Activated CD4-positive, alpha-beta T cell treated with anti-CD3 and anti-CD28 coated beads, Interleukin-2, amount 10 ng/mL, durations not matched to agents 7 days and 5 days (primary cell): ENCODE measurements around the gene ADORA2A. TPM values are rescaled to one million over a fixed set of nuclear protein-coding genes. Genes with fewer than 3 reads are reported as not detected.

ENCODE experiments used
- CTCF ChIA-PET: fragments of 350-600 bp; sonication (Branson Sonifier 250); formaldehyde crosslinking; loops from one replicate; lab custom pipeline; 2021; ENCODE audit warnings: antibody characterized with exemption; lab: Charles Lee
- POLR2A ChIA-PET: fragments of 350-600 bp; sonication (Branson Sonifier 250); formaldehyde crosslinking; loops from one replicate; lab custom pipeline; 2021; ENCODE audit warnings: antibody characterized with exemption; lab: Charles Lee
- DNase-seq: peaks from one replicate; pipeline ENCODE4 v3.0.0-alpha.2; 2020
- H3K27ac Mint-ChIP-seq: one replicate; pipeline ENCODE4 v1.8.0; 2021; ENCODE audit warnings: mild to moderate bottlenecking, moderate library complexity, mixed read lengths
- H3K27me3 Mint-ChIP-seq: one replicate; pipeline ENCODE4 v1.8.0; 2021; ENCODE audit warnings: mixed read lengths
- H3K36me3 Mint-ChIP-seq: one replicate; pipeline ENCODE4 v1.8.0; 2021; ENCODE audit warnings: low read depth, mixed read lengths
- H3K4me1 Mint-ChIP-seq: one replicate; pipeline ENCODE4 v1.8.0; 2021; ENCODE audit warnings: mixed read lengths
- H3K4me3 Mint-ChIP-seq: one replicate; pipeline ENCODE4 v1.8.0; 2021; ENCODE audit warnings: mild to moderate bottlenecking, moderate library complexity, mixed read lengths
- H3K9me3 Mint-ChIP-seq: one replicate; pipeline ENCODE4 v1.8.0; 2021; ENCODE audit warnings: mixed read lengths
- total RNA-seq, 2 experiments: library from RNA; stranded (reverse); gene quantifications; one replicate each; pipeline ENCODE4 v1.2.3, GENCODE V29; 2021

Gene ADORA2A
- total RNA-seq, 2 experiments from 2014 or later, result 25.3 to 29.0 TPM

DNA sequence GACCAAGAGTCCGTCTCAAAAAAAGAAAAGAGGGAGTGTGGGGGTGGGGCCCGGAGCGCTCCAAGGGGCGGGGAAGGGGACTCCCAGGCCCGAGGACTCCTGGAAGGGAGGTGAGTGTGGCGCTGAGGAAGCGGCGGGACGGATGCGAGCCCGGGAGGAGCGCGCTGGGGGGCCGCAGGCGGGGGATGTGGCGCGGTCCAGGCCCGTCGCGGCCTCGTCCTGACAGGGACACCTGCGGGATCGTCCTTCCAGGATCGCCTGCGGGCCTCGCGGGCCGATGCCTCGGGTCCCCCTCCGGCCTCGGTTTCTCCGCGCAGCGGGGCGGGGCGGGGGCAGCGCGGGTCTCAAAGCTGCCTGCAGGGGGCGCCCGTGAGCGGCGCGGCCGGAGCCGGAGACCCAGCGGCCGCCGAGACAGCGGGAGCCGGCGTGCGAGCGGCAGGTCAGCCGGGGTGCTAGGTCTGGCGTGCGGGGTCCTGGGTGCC is 3.8 kb upstream of the ADORA2A start:
- ChIA-PET CTCF (interaction anchor here (0.5 to 3.2 kb wide), 22 partner anchors 8 to 103 kb away, joined by 3 to 18 read pairs (median 4); no protein-coding TSS in a partner anchor), POLR2A (interaction anchor here (1.4 kb wide), 1 partner anchor 11 kb away, joined by 4 read pairs; no protein-coding TSS in a partner anchor)
- peaks cover 38% of the 10 kb centered on the region for H3K4me1 Mint-ChIP-seq
- H3K9me3 Mint-ChIP-seq, result no peaks in the 10 kb centered on the region
- H3K27me3 Mint-ChIP-seq, result peaks cover 8% of the 10 kb centered on the region
- peaks cover 5% of the 10 kb centered on the region for H3K36me3 Mint-ChIP-seq
- peak overlapping the region; percentile 52 for H3K4me3 Mint-ChIP-seq
- DNase-seq, result peak; percentile 46
- H3K27ac Mint-ChIP-seq, result no peak overlapping the region

DNA sequence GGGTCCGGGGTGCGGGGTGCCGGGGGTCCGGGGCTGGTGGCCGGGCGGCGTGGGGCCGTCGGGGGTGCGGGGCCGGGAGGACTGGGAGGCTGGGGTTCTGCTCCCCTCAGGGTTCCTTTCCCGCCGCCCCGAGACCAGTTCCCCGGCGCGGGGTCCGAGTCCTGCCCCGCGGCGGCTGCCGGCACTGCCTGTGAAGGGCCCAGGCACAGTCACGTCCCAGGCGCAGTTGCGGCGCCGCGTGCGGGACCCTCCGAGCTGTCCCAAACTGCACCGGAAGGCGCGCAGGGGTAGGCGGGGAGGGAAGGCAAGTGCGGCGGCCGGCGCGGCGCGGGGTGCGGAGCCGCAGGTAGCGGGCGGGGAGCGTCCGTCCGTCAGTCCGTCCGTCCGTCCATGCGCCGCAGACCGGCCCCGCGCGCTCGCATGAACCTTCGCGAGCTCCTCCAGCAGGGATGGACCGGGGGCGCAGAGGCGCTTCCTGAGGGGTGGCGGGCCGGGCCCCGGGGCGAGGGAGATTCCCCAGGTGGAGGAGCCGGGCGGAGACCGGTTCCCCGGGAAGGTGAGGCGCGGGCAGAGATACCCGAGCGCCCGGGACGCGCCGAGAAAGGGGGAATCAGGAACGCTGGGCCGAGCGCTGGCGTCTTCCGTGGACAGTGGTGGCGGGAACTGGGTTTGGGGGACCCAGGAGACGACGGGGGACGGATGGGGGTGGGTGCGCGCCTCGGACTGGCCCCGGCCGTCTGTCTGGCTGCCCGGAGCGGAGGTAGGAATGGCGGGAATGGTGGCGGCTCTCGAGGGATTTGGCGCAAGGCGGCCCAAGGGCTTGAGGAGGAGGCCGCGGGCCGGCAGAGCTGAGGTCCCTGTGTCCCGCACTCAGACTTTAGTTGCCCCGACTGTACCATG is 3.1 kb upstream of the ADORA2A start:
- Mint-ChIP-seq H3K4me1 (peaks cover 45% of the 10 kb centered on the region), H3K36me3 (peaks cover 9% of the 10 kb centered on the region), H3K9me3 (no peaks in the 10 kb centered on the region), H3K27me3 (peaks cover 8% of the 10 kb centered on the region), H3K27ac (peak overlapping the region; percentile 57), H3K4me3 (peak overlapping the region; percentile 62)
- DNase-seq, result peak; percentile 43
- CTCF ChIA-PET, result interaction anchor here (0.5 to 3.2 kb wide), 23 partner anchors 9 to 248 kb away, joined by 3 to 18 read pairs (median 4); no protein-coding TSS in a partner anchor
- POLR2A ChIA-PET, result interaction anchor here (1.4 kb wide), 1 partner anchor 10 kb away, joined by 4 read pairs; no protein-coding TSS in a partner anchor

DNA sequence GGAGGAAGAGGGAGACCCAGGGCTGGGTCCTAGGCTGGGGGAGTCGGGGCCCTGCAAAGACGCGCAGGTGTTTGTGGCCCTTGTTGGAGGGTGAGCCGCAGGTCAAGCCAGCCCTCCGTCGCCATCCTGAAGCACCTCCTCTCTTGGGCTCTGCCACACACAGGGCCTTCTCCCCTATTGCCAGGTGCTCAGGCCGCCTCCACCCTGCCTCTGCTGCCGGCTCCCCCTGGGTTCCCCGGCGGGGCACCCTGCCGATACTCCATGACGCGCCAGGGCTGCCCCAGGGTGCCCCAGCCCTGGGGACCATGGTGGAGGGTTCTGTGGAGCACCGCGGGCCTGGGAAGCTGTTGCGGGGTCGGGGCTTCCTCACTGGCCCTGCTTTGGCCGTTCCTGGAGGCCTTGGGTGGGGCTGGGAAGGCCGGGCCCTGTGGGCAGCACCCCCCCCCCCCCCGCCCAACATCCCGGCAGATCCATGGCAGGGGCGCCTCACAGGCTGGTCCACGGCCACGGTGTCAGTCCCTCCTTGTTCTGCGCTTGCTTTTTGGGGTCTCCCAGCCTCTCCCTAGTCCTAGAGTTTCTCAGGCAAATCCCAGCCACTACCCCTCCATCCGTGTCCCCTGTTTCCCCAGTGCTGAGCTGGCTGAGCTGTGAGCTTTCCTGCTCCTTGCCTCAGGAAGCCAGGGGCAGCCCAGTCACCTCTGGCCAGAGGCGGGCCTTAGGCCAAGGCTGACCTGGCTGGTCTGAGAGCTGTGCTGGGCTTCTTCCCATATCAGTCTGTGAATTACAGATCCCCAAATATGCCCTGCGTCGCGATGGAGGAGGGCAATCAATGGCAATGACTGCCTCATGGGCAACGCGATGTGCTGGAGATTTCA is 2.3 kb upstream of the ADORA2A start:
- Mint-ChIP-seq H3K9me3 (no peaks in the 10 kb centered on the region), H3K27ac (peak overlapping the region; percentile 97), H3K4me3 (peak overlapping the region; percentile 62), H3K36me3 (peaks cover 9% of the 10 kb centered on the region), H3K27me3 (peaks cover 8% of the 10 kb centered on the region), H3K4me1 (peaks cover 53% of the 10 kb centered on the region)
- DNase-seq, result no peak
- ChIA-PET CTCF (interaction anchor here (0.5 to 3.2 kb wide), 11 partner anchors 9 to 101 kb away, joined by 3 to 18 read pairs (median 4); no protein-coding TSS in a partner anchor), POLR2A (no interaction called here)

DNA sequence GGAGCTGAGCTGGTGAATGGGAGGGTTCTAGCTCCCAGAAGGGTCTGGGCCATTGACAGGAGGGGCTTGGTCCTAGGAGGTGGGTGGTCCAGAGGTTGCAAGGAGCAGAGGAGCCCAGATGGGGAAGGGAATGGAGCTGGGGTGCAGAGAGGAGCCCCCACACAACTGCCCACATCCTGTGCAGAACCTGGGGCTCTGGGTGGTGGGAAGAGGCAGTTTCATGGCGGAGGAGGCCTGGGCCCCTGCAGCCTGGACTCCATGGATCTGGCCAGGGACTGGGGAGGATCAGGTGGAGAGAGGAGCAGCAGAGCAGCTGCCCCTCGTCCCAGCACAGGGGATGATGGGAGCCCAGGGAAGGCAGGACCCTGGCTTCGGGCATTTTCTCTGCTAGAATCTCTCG is 963 bp upstream of the ADORA2A start:
- peaks cover 12% of the 10 kb centered on the region for H3K36me3 Mint-ChIP-seq
- peaks cover 8% of the 10 kb centered on the region for H3K27me3 Mint-ChIP-seq
- peak overlapping the region; percentile 86 for H3K4me3 Mint-ChIP-seq
- H3K27ac Mint-ChIP-seq, result peak overlapping the region; percentile 97
- ChIA-PET POLR2A (interaction anchor here (0.5 kb wide), 1 partner anchor 512 kb away, joined by 3 read pairs; no protein-coding TSS in a partner anchor), CTCF (interaction anchor here (0.6 to 1.1 kb wide), 2 partner anchors 35 to 60 kb away, joined by 3 read pairs; no protein-coding TSS in a partner anchor)
- H3K9me3 Mint-ChIP-seq, result no peaks in the 10 kb centered on the region
- peaks cover 64% of the 10 kb centered on the region for H3K4me1 Mint-ChIP-seq
- DNase-seq, result no peak

DNA sequence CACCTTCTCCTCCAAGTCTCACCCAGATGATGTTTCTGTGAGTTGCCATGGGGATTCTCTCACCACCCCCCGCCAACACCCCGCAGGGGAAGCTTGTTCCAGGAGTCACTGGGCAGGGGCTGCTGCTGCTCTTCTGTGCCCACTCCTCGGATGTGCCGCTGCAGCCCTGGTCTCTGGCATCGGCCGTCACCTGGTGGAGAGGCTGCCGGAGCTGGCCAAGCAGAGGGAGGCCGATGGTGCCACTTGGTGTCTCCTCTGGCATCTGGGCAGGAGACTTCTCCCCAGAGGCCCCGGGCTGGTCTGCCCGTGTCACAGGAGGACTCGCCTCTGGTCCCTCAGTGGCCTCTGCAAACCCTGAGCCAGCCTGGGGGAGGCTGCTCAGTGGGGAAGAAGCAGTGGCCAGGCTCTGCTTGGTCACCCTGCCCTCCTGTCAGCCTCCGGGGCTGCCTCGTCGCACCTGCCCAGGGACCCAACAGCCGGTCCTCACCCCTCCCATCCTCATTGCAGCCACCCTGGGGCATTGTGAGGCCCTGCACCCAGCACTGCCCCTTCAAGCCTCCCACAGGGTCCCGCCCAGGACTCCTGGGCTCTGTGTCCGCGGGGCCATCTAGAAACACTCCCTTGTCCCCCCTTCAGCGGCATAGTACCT is 424 bp upstream of the ADORA2A start:
- Mint-ChIP-seq H3K36me3 (peaks cover 16% of the 10 kb centered on the region), H3K9me3 (no peaks in the 10 kb centered on the region), H3K27me3 (peaks cover 8% of the 10 kb centered on the region), H3K4me3 (peak overlapping the region; percentile 86), H3K27ac (peak overlapping the region; percentile 97), H3K4me1 (peaks cover 66% of the 10 kb centered on the region)
- POLR2A ChIA-PET, result interaction anchor here (0.5 kb wide), 1 partner anchor 513 kb away, joined by 3 read pairs; no protein-coding TSS in a partner anchor
- CTCF ChIA-PET, result interaction anchor here (1.1 to 1.4 kb wide), 2 partner anchors 35 to 95 kb away, joined by 3 to 5 read pairs; no protein-coding TSS in a partner anchor
- DNase-seq, result no peak

DNA sequence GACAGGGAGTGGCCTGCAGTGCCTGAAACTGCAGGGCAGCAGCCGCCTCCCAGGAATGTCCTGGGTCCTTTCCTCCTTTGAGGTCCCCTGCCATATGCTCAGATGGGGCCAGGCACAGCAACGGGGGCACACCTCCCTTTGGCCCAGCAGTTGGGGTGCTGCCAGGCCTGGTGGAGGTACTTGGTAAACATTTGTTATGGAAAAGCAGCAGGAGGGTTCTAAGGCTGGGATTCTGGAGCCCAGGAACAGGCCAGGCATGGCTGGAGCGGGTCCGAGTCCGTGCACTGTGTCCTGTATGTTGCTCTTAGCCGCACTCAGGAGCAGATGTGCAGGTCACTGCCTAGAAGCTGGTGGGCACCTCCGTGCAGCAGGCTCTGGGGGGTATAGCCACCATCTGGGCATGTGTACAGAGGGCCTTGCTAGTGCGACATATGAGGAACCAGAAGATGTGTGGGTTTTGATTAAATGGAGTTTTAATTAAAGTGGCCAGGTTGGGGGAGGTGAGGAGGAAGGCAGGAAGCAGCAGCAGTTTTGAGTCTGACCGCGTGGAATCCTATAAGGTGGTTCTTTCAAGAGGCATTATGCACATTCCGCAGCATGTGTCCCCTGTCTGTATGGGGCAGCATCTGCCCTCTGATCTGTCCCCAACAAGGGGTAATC is 1.5 kb downstream of the ADORA2A start:
- Mint-ChIP-seq H3K4me3 (peak overlapping the region; percentile 86), H3K36me3 (peaks cover 16% of the 10 kb centered on the region), H3K9me3 (no peaks in the 10 kb centered on the region), H3K4me1 (peaks cover 80% of the 10 kb centered on the region), H3K27ac (peak overlapping the region; percentile 97), H3K27me3 (peaks cover 4% of the 10 kb centered on the region)
- ChIA-PET CTCF (interaction anchor here (0.6 to 1.5 kb wide), 4 partner anchors 32 to 94 kb away, joined by 3 to 5 read pairs (median 4); no protein-coding TSS in a partner anchor), POLR2A (no interaction called here)
- DNase-seq, result no peak

DNA sequence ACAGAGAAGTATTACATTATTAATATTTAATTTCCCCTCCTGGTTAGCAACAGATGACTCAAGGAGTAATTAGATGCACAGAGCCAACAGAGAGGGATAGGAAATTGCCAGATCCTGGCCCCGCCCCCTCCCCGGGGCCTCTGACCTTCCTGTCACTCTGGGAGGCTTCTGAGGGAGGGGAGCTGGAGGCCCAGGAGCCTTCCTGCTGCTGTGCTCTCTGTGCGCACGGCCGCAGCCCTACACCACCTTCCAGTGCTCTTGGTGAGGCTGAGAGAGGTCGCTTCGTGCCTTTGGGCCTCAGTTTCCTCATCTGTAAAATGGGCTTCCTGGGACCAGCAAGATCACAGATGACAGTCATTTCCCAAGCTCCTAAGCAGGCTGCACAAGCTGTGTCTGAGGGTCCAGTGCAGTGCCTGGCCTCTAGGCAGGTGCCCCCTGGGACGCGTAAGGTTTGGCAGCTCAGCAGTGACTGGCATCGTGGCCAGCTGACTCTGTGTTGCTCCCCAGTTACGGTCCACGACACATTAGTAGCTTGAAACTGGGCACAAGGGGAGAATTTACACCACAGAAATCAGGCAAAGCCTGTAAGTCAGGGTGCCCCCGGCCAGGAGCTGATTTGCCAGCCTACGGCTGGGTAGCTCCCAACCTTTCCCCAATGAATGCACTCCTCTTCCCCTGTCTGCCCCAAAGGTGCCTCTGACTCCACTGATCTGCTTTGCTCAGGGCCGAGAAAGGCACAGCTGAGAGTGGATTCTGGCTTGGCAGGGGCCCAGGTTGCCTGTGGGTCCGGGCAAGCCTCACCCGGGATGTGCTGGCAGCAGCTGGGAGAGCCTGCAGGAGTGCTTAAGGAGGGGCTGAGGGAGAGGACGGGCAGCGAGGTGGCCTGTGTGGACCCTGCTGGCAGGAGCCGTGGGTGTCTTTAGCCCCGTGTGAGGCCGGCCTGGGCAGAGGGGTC is 2.3 kb downstream of the ADORA2A start:
- Mint-ChIP-seq H3K27ac (peak overlapping the region; percentile 97), H3K4me3 (peak overlapping the region; percentile 86), H3K27me3 (peaks cover 4% of the 10 kb centered on the region), H3K4me1 (peaks cover 88% of the 10 kb centered on the region), H3K36me3 (peaks cover 21% of the 10 kb centered on the region), H3K9me3 (no peaks in the 10 kb centered on the region)
- peak; percentile 75 for DNase-seq
- ChIA-PET POLR2A (interaction anchor here (0.6 kb wide), 1 partner anchor 266 kb away, joined by 3 read pairs; no protein-coding TSS in a partner anchor), CTCF (interaction anchor here (1.5 kb wide), 1 partner anchor 55 kb away, joined by 5 read pairs; no protein-coding TSS in a partner anchor)

DNA sequence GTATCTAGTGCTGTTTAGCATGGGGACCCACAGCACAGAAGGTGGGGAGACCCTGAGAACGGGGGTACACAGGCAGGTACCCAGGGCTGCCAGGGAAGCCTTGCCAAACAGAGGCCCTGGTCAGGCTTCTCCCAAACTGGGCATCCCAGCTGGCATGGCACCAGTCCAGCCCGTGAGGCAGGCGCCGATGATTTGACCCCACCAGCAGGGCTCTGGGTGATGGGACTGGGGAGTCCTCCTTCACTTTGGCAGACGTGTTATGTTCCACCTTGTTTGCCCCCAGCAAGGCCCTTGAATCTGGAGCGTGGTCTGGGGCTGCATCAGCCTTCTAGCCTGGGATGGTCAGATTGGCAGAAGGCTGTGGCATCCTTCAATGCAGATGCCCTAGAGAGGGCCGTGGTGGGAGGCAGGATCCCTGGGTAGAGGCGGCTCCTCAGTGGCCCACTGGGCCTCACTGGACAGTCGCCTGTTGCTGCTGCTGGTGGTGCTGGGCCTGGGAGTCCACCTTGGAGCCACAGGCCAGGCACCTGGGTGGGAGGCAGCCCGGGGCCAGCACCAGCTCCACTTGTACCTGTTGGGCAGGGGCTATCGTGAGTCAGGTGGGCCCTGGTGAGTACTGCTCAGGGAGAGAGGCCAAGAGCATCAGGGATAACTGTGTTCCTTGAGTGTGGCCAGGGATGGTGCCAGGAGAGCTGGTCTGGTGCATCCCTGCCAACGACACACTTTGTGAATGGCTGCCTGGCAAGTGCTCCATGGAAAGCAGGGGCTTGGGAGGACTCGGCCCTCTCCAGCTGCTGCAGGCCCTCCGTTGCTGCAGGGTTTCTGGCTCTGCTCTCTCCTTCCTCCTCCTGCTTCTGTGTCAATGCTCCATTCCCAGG is 3.3 kb downstream of the ADORA2A start:
- ChIA-PET CTCF (interaction anchor here (1.3 kb wide), 1 partner anchor 14 kb away, joined by 3 read pairs; no protein-coding TSS in a partner anchor), POLR2A (no interaction called here)
- peak overlapping the region; percentile 20 for H3K4me3 Mint-ChIP-seq
- H3K9me3 Mint-ChIP-seq, result no peaks in the 10 kb centered on the region
- peaks cover 23% of the 10 kb centered on the region for H3K36me3 Mint-ChIP-seq
- peaks cover 3% of the 10 kb centered on the region for H3K27me3 Mint-ChIP-seq
- peak overlapping the region; percentile 97 for H3K27ac Mint-ChIP-seq
- H3K4me1 Mint-ChIP-seq, result peaks cover 94% of the 10 kb centered on the region
- DNase-seq, result no peak

DNA sequence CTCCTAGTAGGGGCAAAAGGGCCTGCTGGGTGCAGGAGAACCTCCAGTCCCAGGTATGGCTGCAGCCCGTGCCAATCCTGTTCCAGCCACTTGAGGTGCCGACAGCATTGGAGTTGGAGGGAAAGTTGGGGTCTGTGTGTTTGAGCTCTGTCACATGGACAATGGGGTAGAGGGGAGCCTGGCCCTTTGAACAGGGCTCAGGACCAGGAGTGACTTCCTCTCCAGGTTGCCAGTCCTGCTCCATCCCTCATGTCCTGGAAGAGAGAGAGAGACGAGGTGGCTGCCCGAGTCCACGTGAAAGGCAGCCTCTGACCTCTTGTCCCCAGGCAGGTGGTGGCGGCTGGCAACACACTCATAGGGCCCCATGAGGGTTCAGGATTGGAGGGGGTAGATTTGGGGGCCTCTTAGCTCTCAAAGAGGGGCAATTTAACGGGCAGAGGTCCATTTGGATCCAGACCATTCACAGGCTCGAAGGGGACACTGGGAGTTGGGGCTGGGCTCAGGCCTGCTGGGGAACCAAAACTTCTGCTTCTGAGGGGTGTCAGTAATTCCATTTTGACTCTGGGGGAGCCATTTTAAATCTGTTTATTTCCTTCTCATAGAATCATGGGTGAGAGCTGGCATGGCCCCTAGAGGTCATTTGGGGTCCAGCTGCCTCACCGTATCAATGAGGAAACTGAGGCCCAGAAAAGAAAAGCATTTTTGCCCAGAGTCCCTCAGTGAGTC is 4.1 kb downstream of the ADORA2A start:
- ChIA-PET POLR2A (no interaction called here), CTCF (interaction anchor here (1.0 to 1.3 kb wide), 2 partner anchors 10 to 15 kb away, joined by 3 read pairs; no protein-coding TSS in a partner anchor)
- H3K36me3 Mint-ChIP-seq, result peaks cover 23% of the 10 kb centered on the region
- peaks cover 89% of the 10 kb centered on the region for H3K4me1 Mint-ChIP-seq
- no peak for DNase-seq
- no peaks in the 10 kb centered on the region for H3K27me3 Mint-ChIP-seq
- peak overlapping the region; percentile 3 for H3K4me3 Mint-ChIP-seq
- H3K9me3 Mint-ChIP-seq, result no peaks in the 10 kb centered on the region
- peak overlapping the region; percentile 67 for H3K27ac Mint-ChIP-seq
